NCI-H1417 treated with DMSO at 0.1 percent for 48 hours (cell line): ENCODE measurements around the gene USP10.
"Not testable (repeated sequence)": the region's sequence is repeated elsewhere in the genome, so short reads cannot be mapped to it uniquely, and the experiment has no call there.

Experiments
- DNase-seq: peaks from one replicate; lab custom pipeline; 2025; lab: John Stamatoyannopoulos, UW

Gene USP10

GRCh38 chr16:84728853-84729424 lies 29.1 kb downstream of the USP10 start:
- DNase-seq, result no peak

GRCh38 chr16:84729716-84730320 lies 30.0 kb downstream of the USP10 start:
- no peak for DNase-seq

GRCh38 chr16:84730406-84731106 lies 30.8 kb downstream of the USP10 start:
- no peak for DNase-seq

- not testable (repeated sequence) for DNase-seq
Measured at GRCh38 chr16:84732332-84732673, 32.5 kb downstream of the USP10 start.

GRCh38 chr16:84732674-84733352 lies 33.0 kb downstream of the USP10 start:
- DNase-seq, result no peak

GRCh38 chr16:84735849-84736586 lies 36.2 kb downstream of the USP10 start:
- DNase-seq, result no peak

GRCh38 chr16:84737192-84738011 lies 37.6 kb downstream of the USP10 start:
- DNase-seq, result no peak

- DNase-seq, result no peak
Measured at GRCh38 chr16:84738255-84739038, 38.6 kb downstream of the USP10 start.

- no peak for DNase-seq
Measured at GRCh38 chr16:84739349-84740124, 39.7 kb downstream of the USP10 start.

- DNase-seq, result no peak
Measured at GRCh38 chr16:84740596-84741116, 40.9 kb downstream of the USP10 start.

GRCh38 chr16:84741340-84741830 lies 41.6 kb downstream of the USP10 start:
- no peak for DNase-seq

GRCh38 chr16:84742641-84743092 lies 42.9 kb downstream of the USP10 start:
- DNase-seq, result no peak

- DNase-seq, result no peak
Measured at GRCh38 chr16:84746231-84746630, 46.4 kb downstream of the USP10 start.

- DNase-seq, result no peak
Measured at GRCh38 chr16:84746875-84747274, 47.1 kb downstream of the USP10 start.

- not testable (repeated sequence) for DNase-seq
Measured at GRCh38 chr16:84748247-84748646, 48.4 kb downstream of the USP10 start.

GRCh38 chr16:84749072-84749471 lies 49.3 kb downstream of the USP10 start:
- no peak for DNase-seq

GRCh38 chr16:84749815-84750214 lies 50.0 kb downstream of the USP10 start:
- no peak for DNase-seq

GRCh38 chr16:84750575-84750974 lies 50.8 kb downstream of the USP10 start:
- DNase-seq, result no peak

GRCh38 chr16:84751241-84751640 lies 51.4 kb downstream of the USP10 start:
- no peak for DNase-seq
